HCT116 (cell line): ENCODE measurements around the gene NAGA.

Experiments used
- CEBPB ChIP-seq: IDR thresholded peaks from 2 replicates; pipeline ENCODE4 v1.6.1; 2012; ENCODE audit warnings: low read depth
- CTCF ChIP-seq, 3 experiments: fragments of 200-600 bp in 1 of 3; sonication (generic) in 1 of 3; IDR thresholded peaks in 2 of 3; conservative IDR thresholded peaks in 1 of 3; 2 replicates each; pipeline ENCODE4 v1.5.1; 2012 to 2017; ENCODE audit warnings: low read depth in 2 of 3, low read length in 2 of 3, antibody characterized with exemption in 1 of 3, borderline replicate concordance in 1 of 3, control low read depth in 1 of 3, mild to moderate bottlenecking in 1 of 3, mixed read lengths in 1 of 3, mixed run types in 1 of 3, moderate library complexity in 1 of 3; ENCODE audit not compliant: insufficient read depth in 1 of 3
- EGR1 ChIP-seq: IDR thresholded peaks from 2 replicates; pipeline ENCODE4 v1.6.1; 2012; ENCODE audit warnings: low read depth
- ELF1 ChIP-seq: IDR thresholded peaks from 2 replicates; pipeline ENCODE4 v1.6.1; 2012; ENCODE audit warnings: low read depth, borderline replicate concordance
- EZH2 ChIP-seq: fragments of 200-600 bp; sonication (generic); IDR thresholded peaks from 2 replicates; pipeline ENCODE4 v1.6.1; 2017; ENCODE audit warnings: antibody characterized with exemption, mixed run types
- EZH2phosphoT487 ChIP-seq: fragments of 200-600 bp; IDR thresholded peaks from 2 replicates; pipeline ENCODE4 v1.6.1; 2018; ENCODE audit warnings: antibody characterized with exemption, borderline replicate concordance
- POLR2A ChIP-seq: IDR thresholded peaks from 2 replicates; pipeline ENCODE4 v1.7.0; 2011; ENCODE audit warnings: borderline replicate concordance; ENCODE audit not compliant: insufficient read depth, insufficient read length; ENCODE audit errors: extremely low read depth
- POLR2AphosphoS5 ChIP-seq: IDR thresholded peaks from 2 replicates; pipeline ENCODE4 v1.6.1; 2011; ENCODE audit warnings: mild to moderate bottlenecking, low read depth, low read length, moderate library complexity
- RAD21 ChIP-seq: IDR thresholded peaks from 2 replicates; pipeline ENCODE4 v1.6.1; 2012; ENCODE audit warnings: low read depth, mild to moderate bottlenecking
- YY1 ChIP-seq: IDR thresholded peaks from 2 replicates; pipeline ENCODE4 v1.6.1; 2011; ENCODE audit warnings: low read length, low read depth, moderate library complexity, mild to moderate bottlenecking; ENCODE audit not compliant: insufficient replicate concordance; ENCODE audit errors: extremely low read depth
- ZFX ChIP-seq: fragments of 450-650 bp; IDR thresholded peaks from 2 replicates; pipeline ENCODE4 v1.6.1; 2017
- ZNF274 ChIP-seq: fragments of 200-500 bp; sonication (Bioruptor generic); IDR thresholded peaks from 2 replicates; pipeline ENCODE4 v1.6.1; 2014; ENCODE audit warnings: mild to moderate bottlenecking, low read depth, low read length, inconsistent platforms
- TF ChIP-seq, protein P1 (sequence below): IDR thresholded peaks from 2 replicates; pipeline ENCODE4 v1.6.1; 2011; ENCODE audit warnings: mild to moderate bottlenecking, low read length, moderate library complexity; ENCODE audit not compliant: insufficient replicate concordance; ENCODE audit errors: extremely low read depth
- TF ChIP-seq, protein P2 (sequence below): IDR thresholded peaks from 2 replicates; pipeline ENCODE4 v1.6.1; 2012

- no peak for TF ChIP-seq EGR1
- no peak for TF ChIP-seq EZH2
- no peak for TF ChIP-seq CTCF (IDR thresholded peaks at IDR 0.05 in 2 of 3, conservative IDR thresholded peaks at IDR 0.05 in 1 of 3; ENCODE audit: borderline replicate concordance in 1 of 3, insufficient read depth in 1 of 3, low read depth in 2 of 3, low read length in 2 of 3)
- no peak for TF ChIP-seq POLR2A
- no peak for TF ChIP-seq YY1
- TF ChIP-seq, protein P1, sequence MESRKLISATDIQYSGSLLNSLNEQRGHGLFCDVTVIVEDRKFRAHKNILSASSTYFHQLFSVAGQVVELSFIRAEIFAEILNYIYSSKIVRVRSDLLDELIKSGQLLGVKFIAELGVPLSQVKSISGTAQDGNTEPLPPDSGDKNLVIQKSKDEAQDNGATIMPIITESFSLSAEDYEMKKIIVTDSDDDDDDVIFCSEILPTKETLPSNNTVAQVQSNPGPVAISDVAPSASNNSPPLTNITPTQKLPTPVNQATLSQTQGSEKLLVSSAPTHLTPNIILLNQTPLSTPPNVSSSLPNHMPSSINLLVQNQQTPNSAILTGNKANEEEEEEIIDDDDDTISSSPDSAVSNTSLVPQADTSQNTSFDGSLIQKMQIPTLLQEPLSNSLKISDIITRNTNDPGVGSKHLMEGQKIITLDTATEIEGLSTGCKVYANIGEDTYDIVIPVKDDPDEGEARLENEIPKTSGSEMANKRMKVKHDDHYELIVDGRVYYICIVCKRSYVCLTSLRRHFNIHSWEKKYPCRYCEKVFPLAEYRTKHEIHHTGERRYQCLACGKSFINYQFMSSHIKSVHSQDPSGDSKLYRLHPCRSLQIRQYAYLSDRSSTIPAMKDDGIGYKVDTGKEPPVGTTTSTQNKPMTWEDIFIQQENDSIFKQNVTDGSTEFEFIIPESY: no peak
- TF ChIP-seq POLR2AphosphoS5: no peak
- no peak for TF ChIP-seq RAD21
- TF ChIP-seq, protein P2, sequence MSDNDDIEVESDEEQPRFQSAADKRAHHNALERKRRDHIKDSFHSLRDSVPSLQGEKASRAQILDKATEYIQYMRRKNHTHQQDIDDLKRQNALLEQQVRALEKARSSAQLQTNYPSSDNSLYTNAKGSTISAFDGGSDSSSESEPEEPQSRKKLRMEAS: no peak
- no peak for TF ChIP-seq ZFX
- no peak for TF ChIP-seq EZH2phosphoT487
- no peak for TF ChIP-seq ZNF274
- no peak for TF ChIP-seq ELF1
- TF ChIP-seq CEBPB: no peak
Observed at GRCh38 chr22:42080287-42080686, 9.7 kb upstream of the NAGA start.
